Activated CD8-positive, alpha-beta memory T cell treated with anti-CD3 and anti-CD28 coated beads, Interleukin-2, amount 50 U/mL, for 48 hours (primary cell): ENCODE data around the gene BARHL1.

Experiments
- DNase-seq: peaks from one replicate; pipeline ENCODE4 v3.0.0-alpha.2; 2020

The BARHL1 gene

DNA sequence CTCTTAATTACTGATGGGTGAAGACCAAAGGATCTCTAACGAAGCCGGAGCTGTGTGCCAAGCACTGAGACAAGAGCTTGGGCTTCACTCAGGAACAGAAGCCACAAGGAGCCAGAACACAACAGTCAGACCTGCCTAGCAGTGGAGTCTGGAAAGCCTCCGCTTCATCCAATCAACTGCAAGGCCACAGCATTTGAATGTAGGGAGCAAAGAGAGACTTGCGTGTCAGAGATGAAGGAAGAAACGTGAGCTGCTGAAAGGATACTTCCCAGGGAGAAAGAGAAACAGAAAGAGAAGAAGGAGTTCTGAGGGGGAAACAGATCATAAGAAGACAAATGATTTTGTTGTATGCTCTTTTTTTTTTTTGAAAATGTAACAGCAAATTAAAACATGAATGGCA, 43.9 kb downstream of the BARHL1 start:
- DNase-seq = no peak

DNA sequence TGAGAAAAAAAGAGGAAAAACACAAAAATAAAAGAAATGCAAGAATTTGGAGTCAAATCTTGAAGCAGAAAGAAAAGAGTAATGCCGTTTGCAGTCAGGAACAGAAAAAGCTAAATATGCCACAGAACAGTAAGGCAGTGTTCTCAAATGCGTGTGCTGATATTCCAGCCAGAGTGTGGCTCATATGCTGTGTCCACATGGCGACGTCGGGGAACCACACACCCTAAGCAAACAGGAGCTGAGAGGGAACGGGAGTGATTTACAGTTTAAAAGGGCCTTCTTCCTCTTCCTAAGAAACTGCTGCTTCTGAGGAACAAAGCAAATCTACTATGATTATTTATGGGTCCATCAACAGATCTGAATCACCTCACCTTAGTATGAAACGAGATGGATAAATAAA, 44.7 kb downstream of the BARHL1 start:
- no peak for DNase-seq

DNA sequence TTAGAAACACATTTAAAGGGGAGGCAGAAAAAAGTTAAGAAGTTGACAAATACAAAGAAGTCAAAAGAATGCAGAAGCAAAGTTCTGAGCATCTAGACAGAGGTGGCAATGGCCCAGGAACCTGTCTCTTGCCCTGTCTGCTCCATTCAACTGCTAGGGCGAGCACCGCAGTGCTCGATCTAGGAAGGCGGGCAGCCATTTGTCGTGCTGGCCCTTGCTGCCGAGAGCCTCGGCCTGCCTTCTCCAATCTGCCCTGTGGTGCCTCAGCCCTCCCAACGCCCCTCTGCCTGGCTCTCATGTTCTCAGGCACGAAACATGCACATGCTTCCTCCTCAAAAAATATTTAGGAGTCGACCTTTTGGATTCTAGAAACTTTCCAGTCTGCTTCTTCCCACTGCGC, 45.2 kb downstream of the BARHL1 start:
- DNase-seq = no peak

DNA sequence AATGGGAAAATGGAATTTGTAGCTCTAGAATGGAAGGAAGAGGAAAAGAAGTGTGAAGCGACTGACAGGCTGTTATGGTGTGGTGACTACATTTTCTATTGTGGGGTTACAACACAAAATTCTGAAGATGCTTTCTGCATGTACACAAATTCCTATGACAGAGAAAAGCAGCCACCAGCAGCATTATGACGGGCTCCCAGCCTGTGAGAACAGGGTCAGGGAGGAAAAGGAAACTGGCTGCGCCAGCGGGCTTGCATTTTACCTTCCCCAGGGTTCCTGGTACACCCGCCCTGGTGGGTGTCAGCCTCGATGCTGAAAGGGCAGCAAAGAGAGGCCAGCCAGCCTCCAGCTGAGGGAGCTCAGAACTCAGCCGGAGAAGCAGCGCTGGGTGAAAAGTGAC, 46.3 kb downstream of the BARHL1 start:
- DNase-seq = no peak

DNA sequence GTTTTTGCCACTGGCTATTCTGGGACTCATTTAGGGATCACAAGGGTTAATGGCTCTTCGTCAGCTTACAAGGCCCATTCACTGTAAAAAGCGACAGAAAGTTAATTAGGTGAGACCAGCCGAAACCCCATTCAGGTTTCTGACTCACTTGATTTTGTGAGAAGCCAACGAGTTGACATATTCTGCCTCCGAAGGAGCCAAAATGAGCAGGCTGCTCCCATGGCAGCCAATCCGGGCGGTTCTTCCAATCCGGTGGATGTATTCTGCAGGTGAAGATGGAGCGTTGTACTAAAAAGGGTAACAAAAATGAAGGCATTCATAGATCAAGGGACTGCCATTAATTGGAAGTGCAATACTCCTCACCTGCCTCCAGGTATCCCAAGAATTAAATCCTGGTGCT, 47.7 kb downstream of the BARHL1 start:
- no peak for DNase-seq

DNA sequence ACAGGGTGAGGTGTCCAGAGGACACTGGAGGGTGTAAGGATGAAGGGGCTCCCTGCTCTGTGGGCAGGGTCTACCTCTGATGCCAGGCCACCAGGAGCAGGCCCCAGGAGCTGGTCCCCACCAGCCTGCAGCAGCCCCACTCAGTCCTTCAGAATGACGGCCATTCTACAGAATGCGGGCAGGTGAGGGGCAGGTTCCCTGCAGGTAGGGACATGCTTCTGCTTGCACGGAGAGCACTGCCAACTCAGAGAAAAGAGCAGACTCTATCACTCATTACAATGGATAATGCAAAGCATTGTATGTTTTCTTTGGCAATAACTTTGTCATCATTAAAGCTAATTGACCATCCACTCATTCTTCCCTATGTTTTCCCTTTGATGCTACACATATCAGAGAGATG, 48.4 kb downstream of the BARHL1 start:
- no peak for DNase-seq

DNA sequence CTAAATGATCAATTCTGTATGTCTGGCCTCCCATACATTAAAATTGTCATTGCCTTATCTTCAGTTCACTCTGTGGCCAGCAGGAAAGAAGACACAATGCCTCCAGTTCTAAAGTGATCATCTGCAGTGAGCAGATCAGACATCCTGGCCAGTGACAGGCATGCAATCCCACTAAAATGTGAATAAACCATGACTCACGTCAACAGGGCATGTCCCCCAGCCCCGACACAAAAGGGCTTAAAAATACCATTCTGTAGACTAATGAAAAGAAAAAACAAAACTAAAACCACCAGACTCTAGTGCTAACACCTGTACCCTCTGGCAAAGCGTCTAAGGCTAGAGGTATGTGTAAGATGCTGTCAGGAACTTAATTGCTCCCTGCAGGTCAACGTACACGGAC, 48.9 kb downstream of the BARHL1 start:
- DNase-seq = no peak

DNA sequence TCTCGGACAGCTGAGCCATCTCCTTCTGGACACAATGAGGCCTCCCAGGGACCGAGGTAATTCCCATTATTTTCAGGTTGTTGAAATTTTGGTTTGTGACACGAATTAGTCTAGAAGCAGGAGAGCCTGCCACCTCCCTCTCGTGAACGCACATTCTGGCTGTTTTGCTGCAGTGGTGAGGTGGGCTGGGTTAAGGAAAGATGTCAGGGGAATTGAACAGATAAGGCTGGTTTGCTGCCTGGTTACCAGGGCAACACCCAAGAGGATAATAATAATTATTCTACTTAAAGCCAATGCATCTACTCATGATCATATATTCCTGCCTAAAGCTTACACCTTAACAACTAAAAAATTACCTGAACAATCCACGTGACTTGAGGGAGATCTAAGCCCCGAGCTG, 49.3 kb downstream of the BARHL1 start:
- DNase-seq = no peak

DNA sequence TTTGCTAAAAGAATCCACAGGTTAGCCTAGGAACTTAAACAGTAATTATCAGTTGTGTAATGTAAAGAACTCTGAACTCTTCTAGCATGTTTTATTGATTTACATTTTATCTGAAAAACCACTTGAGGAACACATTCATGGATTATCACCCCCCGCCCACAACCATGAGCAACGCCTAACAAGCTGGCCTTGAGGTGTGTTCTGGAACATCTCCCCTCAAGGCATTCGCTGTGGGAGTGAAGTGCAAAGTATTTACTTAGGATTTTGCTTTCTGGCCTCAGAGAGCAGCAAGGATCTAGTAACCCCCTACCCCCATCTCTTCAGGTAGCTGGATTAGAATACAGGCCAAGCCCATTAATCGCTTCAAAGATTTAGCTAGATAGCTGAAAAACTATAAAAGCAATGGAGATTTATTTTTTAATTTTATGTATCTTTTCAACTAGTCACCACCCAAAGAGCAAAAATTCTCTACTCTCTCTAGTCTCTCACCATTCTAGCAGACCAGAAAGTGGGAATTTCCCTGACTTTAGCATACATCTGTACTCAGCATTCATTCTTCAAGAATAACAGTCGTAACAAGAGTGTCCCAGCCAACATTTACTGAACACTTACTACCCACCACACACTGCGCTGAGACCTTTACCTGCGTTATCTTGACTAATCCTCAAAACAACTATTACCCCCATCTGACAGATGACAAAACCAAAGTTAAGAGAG, 50.2 kb downstream of the BARHL1 start:
- DNase-seq = no peak

DNA sequence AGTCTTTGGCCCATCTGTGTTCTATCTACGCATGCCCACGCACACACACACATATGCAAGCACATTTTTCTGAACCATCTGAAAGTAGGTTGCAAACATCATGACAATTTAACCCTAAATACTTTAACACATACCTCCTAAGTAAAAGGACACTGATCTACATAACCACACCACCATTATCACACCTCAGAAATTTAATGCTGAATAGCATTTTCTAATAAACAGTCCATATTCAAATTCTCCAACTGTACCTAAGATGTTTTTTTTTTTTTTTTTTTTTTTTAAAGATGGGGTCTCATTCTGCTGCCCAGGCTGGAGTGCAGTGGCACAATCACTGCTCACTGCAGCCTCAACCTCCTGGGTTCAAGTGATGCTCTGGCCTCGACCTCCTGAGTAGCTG, 51.9 kb downstream of the BARHL1 start:
- DNase-seq = no peak

DNA sequence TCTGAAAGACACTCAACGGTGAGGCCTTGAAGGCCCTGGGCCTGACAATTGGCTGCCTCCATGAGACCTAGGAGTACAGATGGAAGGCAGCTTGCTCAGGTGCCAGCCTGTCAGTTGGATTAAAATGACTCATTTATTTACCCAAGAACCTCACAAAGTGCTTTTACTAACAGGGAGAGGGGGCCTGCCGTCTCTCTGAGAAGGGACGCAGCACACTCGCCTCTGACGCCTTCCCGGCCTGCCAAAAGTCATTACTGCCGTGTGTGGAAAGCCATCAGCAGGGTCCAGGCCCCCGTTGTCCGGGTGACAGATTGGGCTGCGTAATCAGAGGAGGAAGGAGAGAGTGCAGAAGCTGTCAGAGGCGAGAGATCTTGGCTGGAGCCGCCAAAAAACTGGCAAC, 54.9 kb downstream of the BARHL1 start:
- DNase-seq = no peak

DNA sequence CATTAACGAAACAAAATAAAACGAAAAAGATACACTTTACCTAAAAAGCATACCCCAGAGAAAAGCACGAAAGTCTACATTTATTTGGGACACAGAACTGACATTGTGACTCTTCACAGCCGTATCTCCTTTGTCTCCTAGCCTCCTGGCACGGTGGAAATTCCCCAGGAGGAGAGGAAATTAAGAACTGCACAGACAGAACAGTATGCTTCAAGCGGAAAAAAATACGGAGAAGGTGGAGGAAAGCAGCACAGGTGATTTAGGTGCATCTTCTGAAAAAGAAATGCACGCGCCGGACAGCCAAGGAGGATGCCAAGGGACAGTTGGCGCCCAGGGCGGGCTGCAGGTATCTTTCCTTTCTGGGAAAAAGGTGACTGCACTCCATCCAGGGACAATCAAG, 55.4 kb downstream of the BARHL1 start:
- DNase-seq = no peak

DNA sequence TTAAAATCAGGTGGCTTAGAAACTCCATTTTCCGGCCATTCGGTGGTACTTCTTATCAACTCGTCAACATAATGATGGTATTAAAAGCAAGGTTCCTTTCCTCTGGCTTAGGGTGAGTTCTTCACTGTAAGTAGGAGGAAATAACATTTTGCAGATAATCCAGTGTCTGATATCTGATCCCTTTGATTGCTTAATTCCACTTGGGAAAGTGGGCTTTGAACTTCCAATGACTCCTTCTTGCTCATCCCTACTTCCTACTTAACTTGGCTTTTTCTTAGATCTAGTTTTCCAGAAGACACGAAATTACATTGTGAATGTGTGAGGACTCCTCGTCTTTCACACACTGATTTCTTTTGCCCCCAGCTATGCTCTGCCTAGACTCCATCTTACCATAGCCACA, 55.8 kb downstream of the BARHL1 start:
- no peak for DNase-seq

DNA sequence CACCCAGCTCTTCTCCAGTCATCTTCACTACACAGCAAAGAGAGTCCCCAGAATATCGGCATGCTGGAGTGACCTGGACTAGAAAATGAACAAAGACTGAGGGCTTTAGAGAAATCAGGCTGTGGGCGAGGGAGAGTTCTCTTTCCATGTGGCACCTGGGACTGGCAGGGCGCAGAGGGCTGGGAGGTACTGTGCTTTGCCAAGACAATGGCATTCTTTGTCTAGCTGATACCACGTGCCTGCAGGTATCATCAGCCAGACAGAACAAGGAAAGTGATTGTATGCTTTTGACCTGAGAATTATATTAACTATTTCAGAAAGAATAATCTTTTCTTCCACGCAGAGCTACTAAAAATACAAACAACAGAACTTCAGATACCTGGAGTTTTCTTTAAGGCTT, 56.9 kb downstream of the BARHL1 start:
- DNase-seq = no peak
